ENCODE measurements around the gene GDAP1L1.

DNA sequence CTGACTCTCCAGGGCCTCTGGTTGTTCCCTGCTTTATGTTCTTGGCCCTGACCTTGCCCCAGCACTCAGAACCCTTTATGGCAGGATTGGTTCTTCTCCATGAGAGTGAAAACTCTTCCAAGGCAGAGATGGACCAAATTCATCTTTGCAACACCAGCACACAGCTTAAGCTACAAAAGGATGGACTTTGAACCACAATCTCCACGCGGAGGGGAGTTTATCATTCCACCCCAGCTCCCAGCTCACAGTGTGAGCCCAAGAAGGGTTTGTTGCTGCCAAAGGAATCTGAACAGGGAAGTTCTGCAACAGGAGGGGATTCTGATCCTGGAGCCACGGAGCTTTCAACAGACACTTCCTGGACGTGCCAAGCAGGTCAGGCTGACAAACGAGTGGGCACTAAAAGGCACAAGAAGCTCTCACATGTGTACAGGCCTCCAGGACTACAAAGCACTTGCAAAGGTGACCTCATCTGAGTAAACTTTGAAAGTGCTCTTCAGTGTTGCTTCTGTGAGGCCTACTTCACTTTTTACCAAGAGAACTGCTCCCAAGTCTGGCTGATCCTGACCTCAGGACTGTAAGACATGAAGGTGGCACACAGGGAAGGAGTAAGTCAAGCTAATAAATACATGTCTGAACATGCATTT, 55.0 kb downstream of the GDAP1L1 start:
- TF ChIP-seq, protein P1, sequence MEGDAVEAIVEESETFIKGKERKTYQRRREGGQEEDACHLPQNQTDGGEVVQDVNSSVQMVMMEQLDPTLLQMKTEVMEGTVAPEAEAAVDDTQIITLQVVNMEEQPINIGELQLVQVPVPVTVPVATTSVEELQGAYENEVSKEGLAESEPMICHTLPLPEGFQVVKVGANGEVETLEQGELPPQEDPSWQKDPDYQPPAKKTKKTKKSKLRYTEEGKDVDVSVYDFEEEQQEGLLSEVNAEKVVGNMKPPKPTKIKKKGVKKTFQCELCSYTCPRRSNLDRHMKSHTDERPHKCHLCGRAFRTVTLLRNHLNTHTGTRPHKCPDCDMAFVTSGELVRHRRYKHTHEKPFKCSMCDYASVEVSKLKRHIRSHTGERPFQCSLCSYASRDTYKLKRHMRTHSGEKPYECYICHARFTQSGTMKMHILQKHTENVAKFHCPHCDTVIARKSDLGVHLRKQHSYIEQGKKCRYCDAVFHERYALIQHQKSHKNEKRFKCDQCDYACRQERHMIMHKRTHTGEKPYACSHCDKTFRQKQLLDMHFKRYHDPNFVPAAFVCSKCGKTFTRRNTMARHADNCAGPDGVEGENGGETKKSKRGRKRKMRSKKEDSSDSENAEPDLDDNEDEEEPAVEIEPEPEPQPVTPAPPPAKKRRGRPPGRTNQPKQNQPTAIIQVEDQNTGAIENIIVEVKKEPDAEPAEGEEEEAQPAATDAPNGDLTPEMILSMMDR (conservative IDR thresholded peaks at IDR 0.05; ENCODE audit: low read depth, low read length), result no peak
- no peak for TF ChIP-seq POLR2A (IDR thresholded peaks at IDR 0.05; ENCODE audit: low read depth, low read length)
- no peak for TF ChIP-seq FOS (IDR thresholded peaks at IDR 0.05; ENCODE audit: low read depth, low read length)
- TF ChIP-seq RAD21 (IDR thresholded peaks at IDR 0.05; ENCODE audit: low read length), result no peak
- no peak for TF ChIP-seq CHD1 (IDR thresholded peaks at IDR 0.05; ENCODE audit: low read depth, low read length)
- TF ChIP-seq NFE2L2 (IDR thresholded peaks at IDR 0.05; ENCODE audit: low read depth, low read length), result no peak
- no peak for TF ChIP-seq CEBPB (IDR thresholded peaks at IDR 0.05; ENCODE audit: low read depth, low read length)
- TF ChIP-seq RCOR1 (IDR thresholded peaks at IDR 0.05; ENCODE audit: insufficient replicate concordance, low read length), result no peak
- TF ChIP-seq, protein P2, sequence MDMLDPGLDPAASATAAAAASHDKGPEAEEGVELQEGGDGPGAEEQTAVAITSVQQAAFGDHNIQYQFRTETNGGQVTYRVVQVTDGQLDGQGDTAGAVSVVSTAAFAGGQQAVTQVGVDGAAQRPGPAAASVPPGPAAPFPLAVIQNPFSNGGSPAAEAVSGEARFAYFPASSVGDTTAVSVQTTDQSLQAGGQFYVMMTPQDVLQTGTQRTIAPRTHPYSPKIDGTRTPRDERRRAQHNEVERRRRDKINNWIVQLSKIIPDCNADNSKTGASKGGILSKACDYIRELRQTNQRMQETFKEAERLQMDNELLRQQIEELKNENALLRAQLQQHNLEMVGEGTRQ (IDR thresholded peaks at IDR 0.05; ENCODE audit: low read depth, low read length), result no peak
- TF ChIP-seq MXI1 (IDR thresholded peaks at IDR 0.05; ENCODE audit: borderline replicate concordance, low read depth, low read length), result no peak
- TF ChIP-seq BHLHE40 (IDR thresholded peaks at IDR 0.05; ENCODE audit: low read depth, low read length), result no peak
